Measurements from ENCODE around the gene MAGI2. TPM values are rescaled to one million over a fixed set of nuclear protein-coding genes. Genes with fewer than 3 reads are reported as not detected.
A peak's percentile ranks its signal among the peaks of the same experiment; 100 is the strongest.

MAGI2 gene
- total RNA-seq, 1 donor from 2014 or later, result 5.4 TPM

DNA sequence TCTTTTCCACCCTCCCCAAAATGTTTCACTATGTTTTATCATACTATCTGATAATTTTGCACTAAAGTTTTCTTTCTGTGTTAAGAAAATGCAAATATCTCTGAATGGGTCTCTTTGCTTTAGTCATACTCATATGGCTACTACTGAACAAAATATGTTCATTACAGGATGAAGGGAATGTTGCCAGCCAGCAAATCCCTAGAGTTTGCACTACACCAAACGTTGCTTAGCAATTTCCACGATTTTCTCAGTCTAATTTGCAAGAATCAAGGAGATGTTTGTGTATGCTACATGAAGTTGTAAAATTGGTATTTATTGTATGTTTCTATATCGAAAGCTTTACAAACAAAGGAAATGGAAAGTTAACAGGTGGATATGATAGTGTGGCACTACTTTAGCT lies 10.6 kb upstream of the MAGI2 start:
- Mint-ChIP-seq H3K27me3 (ENCODE audit: low read depth, unreplicated experiment) (no peaks in the 10 kb centered on the region), H3K36me3 (ENCODE audit: low read depth, unreplicated experiment) (peaks cover 5% of the 10 kb centered on the region), H3K27ac (ENCODE audit: unreplicated experiment) (no peak overlapping the region), H3K4me1 (ENCODE audit: low read depth, unreplicated experiment) (peaks cover 2% of the 10 kb centered on the region), H3K9me3 (ENCODE audit: unreplicated experiment) (no peaks in the 10 kb centered on the region), H3K4me3 (ENCODE audit: unreplicated experiment) (no peak overlapping the region)
- no peaks in the 10 kb centered on the region for H3K79me2 ChIP-seq (ENCODE audit: insufficient read depth, low read length)
- H3K4me1 ChIP-seq (ENCODE audit: insufficient read depth, low read length), result no peaks in the 10 kb centered on the region
- DNase-seq (ENCODE audit: low read depth) (no peak), FAIRE-seq (no peak)
- no peaks in the 10 kb centered on the region for H3K27me3 ChIP-seq (ENCODE audit: insufficient read depth, low read length)
- H3K36me3 ChIP-seq (ENCODE audit: insufficient read depth, low read length), result peaks cover 5% of the 10 kb centered on the region
- no peaks in the 10 kb centered on the region for H3K9me3 ChIP-seq (ENCODE audit: insufficient read depth, low read depth, low read length)
- no peak overlapping the region for H3K9ac ChIP-seq (ENCODE audit: low read length)
- TF ChIP-seq, protein P1, sequence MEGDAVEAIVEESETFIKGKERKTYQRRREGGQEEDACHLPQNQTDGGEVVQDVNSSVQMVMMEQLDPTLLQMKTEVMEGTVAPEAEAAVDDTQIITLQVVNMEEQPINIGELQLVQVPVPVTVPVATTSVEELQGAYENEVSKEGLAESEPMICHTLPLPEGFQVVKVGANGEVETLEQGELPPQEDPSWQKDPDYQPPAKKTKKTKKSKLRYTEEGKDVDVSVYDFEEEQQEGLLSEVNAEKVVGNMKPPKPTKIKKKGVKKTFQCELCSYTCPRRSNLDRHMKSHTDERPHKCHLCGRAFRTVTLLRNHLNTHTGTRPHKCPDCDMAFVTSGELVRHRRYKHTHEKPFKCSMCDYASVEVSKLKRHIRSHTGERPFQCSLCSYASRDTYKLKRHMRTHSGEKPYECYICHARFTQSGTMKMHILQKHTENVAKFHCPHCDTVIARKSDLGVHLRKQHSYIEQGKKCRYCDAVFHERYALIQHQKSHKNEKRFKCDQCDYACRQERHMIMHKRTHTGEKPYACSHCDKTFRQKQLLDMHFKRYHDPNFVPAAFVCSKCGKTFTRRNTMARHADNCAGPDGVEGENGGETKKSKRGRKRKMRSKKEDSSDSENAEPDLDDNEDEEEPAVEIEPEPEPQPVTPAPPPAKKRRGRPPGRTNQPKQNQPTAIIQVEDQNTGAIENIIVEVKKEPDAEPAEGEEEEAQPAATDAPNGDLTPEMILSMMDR (IDR thresholded peaks at IDR 0.05; ENCODE audit: insufficient read depth, low read depth, low read length), result no peak
- no peak overlapping the region for H3K27ac ChIP-seq (ENCODE audit: low read depth, low read length)
- H3K4me3 ChIP-seq (ENCODE audit: insufficient read depth, low read depth, low read length), result no peak overlapping the region
- H2AFZ ChIP-seq (ENCODE audit: low read depth, low read length), result no peak overlapping the region
- peaks cover 3% of the 10 kb centered on the region for H4K20me1 ChIP-seq (ENCODE audit: insufficient read depth, low read length)
- no peak overlapping the region for H3K4me2 ChIP-seq (ENCODE audit: low read length)

DNA sequence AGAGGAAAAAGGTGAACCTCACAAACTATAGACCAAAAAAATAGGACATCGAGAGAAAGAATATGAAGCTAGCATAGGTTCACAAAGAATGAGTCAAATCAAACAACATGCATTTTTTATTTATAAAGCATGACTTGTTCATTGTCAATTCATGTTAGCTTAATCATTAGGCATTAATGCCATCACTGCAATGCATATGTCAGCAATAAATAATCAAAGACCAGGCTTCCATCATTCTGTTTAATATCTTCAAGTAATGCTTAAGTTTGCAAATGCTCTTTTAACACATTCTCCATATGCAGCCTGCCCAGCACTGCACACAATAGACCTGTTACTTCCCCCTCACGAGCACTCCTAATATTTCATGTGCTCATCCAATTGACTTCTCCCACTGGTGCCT lies 8.9 kb upstream of the MAGI2 start:
- FAIRE-seq (no peak), DNase-seq (ENCODE audit: low read depth) (no peak)
- Mint-ChIP-seq H3K4me1 (ENCODE audit: low read depth, unreplicated experiment) (peaks cover 2% of the 10 kb centered on the region), H3K36me3 (ENCODE audit: low read depth, unreplicated experiment) (peaks cover 7% of the 10 kb centered on the region), H3K9me3 (ENCODE audit: unreplicated experiment) (no peaks in the 10 kb centered on the region), H3K27ac (ENCODE audit: unreplicated experiment) (no peak overlapping the region), H3K4me3 (ENCODE audit: unreplicated experiment) (no peak overlapping the region), H3K27me3 (ENCODE audit: low read depth, unreplicated experiment) (no peaks in the 10 kb centered on the region)
- no peak overlapping the region for H3K27ac ChIP-seq (ENCODE audit: low read depth, low read length)
- peaks cover 5% of the 10 kb centered on the region for H3K36me3 ChIP-seq (ENCODE audit: insufficient read depth, low read length)
- no peaks in the 10 kb centered on the region for H3K4me1 ChIP-seq (ENCODE audit: insufficient read depth, low read length)
- no peak for TF ChIP-seq EZH2 (IDR thresholded peaks at IDR 0.05; ENCODE audit: insufficient read depth, low read length)
- TF ChIP-seq, protein P1 (IDR thresholded peaks at IDR 0.05; ENCODE audit: insufficient read depth, low read depth, low read length), result no peak
- H3K9ac ChIP-seq (ENCODE audit: low read length), result no peak overlapping the region
- no peak overlapping the region for H2AFZ ChIP-seq (ENCODE audit: low read depth, low read length)
- H4K20me1 ChIP-seq (ENCODE audit: insufficient read depth, low read length), result peaks cover 3% of the 10 kb centered on the region
- no peaks in the 10 kb centered on the region for H3K27me3 ChIP-seq (ENCODE audit: insufficient read depth, low read length)
- no peaks in the 10 kb centered on the region for H3K9me3 ChIP-seq (ENCODE audit: insufficient read depth, low read depth, low read length)
- no peak overlapping the region for H3K4me2 ChIP-seq (ENCODE audit: low read length)
- H3K4me3 ChIP-seq (ENCODE audit: insufficient read depth, low read depth, low read length), result no peak overlapping the region
- H3K79me2 ChIP-seq (ENCODE audit: insufficient read depth, low read length), result no peaks in the 10 kb centered on the region

DNA sequence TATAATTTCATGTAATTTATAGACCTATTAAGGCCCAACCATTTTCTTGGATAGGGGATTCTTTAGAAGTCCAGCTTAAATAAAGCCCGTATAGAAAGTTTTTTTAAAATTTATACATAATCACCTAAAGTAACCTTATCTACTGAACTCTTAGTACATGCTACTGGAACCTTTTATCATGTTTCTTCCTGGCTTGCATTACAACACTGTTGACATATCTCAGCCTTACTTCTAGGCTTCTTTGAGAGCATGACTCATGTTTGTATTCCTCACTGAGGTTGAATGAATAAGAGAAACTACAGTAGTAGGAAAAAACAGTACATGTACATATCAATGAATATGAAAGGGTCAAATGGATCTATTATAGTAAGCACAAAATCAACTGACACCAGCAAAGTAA lies 8.2 kb upstream of the MAGI2 start:
- Histone ChIP-seq H3K9ac (ENCODE audit: low read length) (no peak overlapping the region), H3K27me3 (ENCODE audit: insufficient read depth, low read length) (no peaks in the 10 kb centered on the region), H3K4me3 (ENCODE audit: insufficient read depth, low read depth, low read length) (no peak overlapping the region), H3K4me1 (ENCODE audit: insufficient read depth, low read length) (no peaks in the 10 kb centered on the region), H2AFZ (ENCODE audit: low read depth, low read length) (no peak overlapping the region), H4K20me1 (ENCODE audit: insufficient read depth, low read length) (peaks cover 3% of the 10 kb centered on the region), H3K36me3 (ENCODE audit: insufficient read depth, low read length) (peaks cover 5% of the 10 kb centered on the region), H3K79me2 (ENCODE audit: insufficient read depth, low read length) (no peaks in the 10 kb centered on the region), H3K4me2 (ENCODE audit: low read length) (no peak overlapping the region), H3K27ac (ENCODE audit: low read depth, low read length) (no peak overlapping the region), H3K9me3 (ENCODE audit: insufficient read depth, low read depth, low read length) (no peaks in the 10 kb centered on the region)
- peak; percentile 68 for DNase-seq (ENCODE audit: low read depth)
- H3K4me3 Mint-ChIP-seq (ENCODE audit: unreplicated experiment), result no peak overlapping the region
- no peak overlapping the region for H3K27ac Mint-ChIP-seq (ENCODE audit: unreplicated experiment)
- no peak for TF ChIP-seq EZH2 (IDR thresholded peaks at IDR 0.05; ENCODE audit: insufficient read depth, low read length)
- TF ChIP-seq, protein P1 (IDR thresholded peaks at IDR 0.05; ENCODE audit: insufficient read depth, low read depth, low read length), result no peak
- peak; percentile 64 for FAIRE-seq
- H3K9me3 Mint-ChIP-seq (ENCODE audit: unreplicated experiment), result no peaks in the 10 kb centered on the region
- peaks cover 7% of the 10 kb centered on the region for H3K36me3 Mint-ChIP-seq (ENCODE audit: low read depth, unreplicated experiment)
- H3K27me3 Mint-ChIP-seq (ENCODE audit: low read depth, unreplicated experiment), result no peaks in the 10 kb centered on the region
- peaks cover 2% of the 10 kb centered on the region for H3K4me1 Mint-ChIP-seq (ENCODE audit: low read depth, unreplicated experiment)

Measured in astrocyte (in vitro differentiated cells and primary cell).